SU-DHL-6 (cell line): ENCODE data around the gene RNF182.

Experiments used
- H2AFZ ChIP-seq: fragments of 200-600 bp; sonication (generic); 2 replicates; pipeline ENCODE4 v1.6.1; 2014; ENCODE audit warnings: low read depth, mild to moderate bottlenecking, moderate library complexity, mixed read lengths, antibody characterized with exemption, low read length; ENCODE audit not compliant: severe bottlenecking
- H3F3A ChIP-seq: fragments of 200-600 bp; shearing (Covaris generic); 2 replicates; pipeline ENCODE4 v1.6.0; 2016; ENCODE audit warnings: antibody characterized with exemption, mild to moderate bottlenecking; ENCODE audit not compliant: insufficient read depth
- H3K27ac ChIP-seq: fragments of 200-600 bp; sonication (generic); 2 replicates; pipeline ENCODE4 v1.5.1; 2016; ENCODE audit warnings: low read depth, mild to moderate bottlenecking, low read length, moderate library complexity, mixed read lengths
- H3K27me3 ChIP-seq: fragments of 200-600 bp; sonication (generic), shearing (Covaris generic); 2 replicates; pipeline ENCODE4 v1.6.0; 2014; ENCODE audit warnings: mild to moderate bottlenecking, low read length
- H3K36me3 ChIP-seq: fragments of 200-600 bp; sonication (generic); 2 replicates; pipeline ENCODE4 v1.6.1; 2014; ENCODE audit warnings: mild to moderate bottlenecking, low read length, mixed read lengths
- H3K4me2 ChIP-seq: fragments of 300-600, 200-600 bp; shearing (Covaris generic), sonication (generic); 2 replicates; pipeline ENCODE4 v1.6.0; 2014; ENCODE audit warnings: low read length, low read depth, mild to moderate bottlenecking; ENCODE audit not compliant: poor library complexity, severe bottlenecking
- H3K4me3 ChIP-seq: fragments of 200-600 bp; sonication (generic); 2 replicates; pipeline ENCODE4 v1.5.1; 2014; ENCODE audit warnings: antibody characterized with exemption, low read length, mild to moderate bottlenecking, mixed read lengths; ENCODE audit not compliant: insufficient read depth, poor library complexity, severe bottlenecking
- H3K79me2 ChIP-seq: fragments of 200-600 bp; sonication (generic); 2 replicates; pipeline ENCODE4 v1.6.1; 2014; ENCODE audit warnings: mild to moderate bottlenecking, low read length, moderate library complexity; ENCODE audit not compliant: insufficient read depth
- H3K9ac ChIP-seq: fragments of 200-600 bp; sonication (generic); 2 replicates; pipeline ENCODE4 v1.7.0; 2014; ENCODE audit warnings: mild to moderate bottlenecking, low read length
- H3K9me2 ChIP-seq: fragments of 200-600 bp; sonication (generic); replicated peaks from 2 replicates; pipeline ENCODE4 v1.6.1; 2014; ENCODE audit warnings: low read length; ENCODE audit not compliant: insufficient read depth
- H3K9me3 ChIP-seq: fragments of 200-600 bp; sonication (generic); 2 replicates; pipeline ENCODE4 v1.6.1; 2014; ENCODE audit warnings: low read length, mixed read lengths; ENCODE audit not compliant: insufficient read depth
- H4K20me1 ChIP-seq: fragments of 200-600 bp; sonication (generic); 2 replicates; pipeline ENCODE4 v1.6.1; 2014; ENCODE audit warnings: low read depth, mild to moderate bottlenecking, antibody characterized with exemption, low read length, moderate library complexity, mixed read lengths
- CTCF ChIP-seq: fragments of 200-600 bp; sonication (generic); IDR thresholded peaks from one replicate; pipeline ENCODE4 v1.5.1; 2017; ENCODE audit warnings: antibody characterized with exemption, mild to moderate bottlenecking, low read length, moderate library complexity; ENCODE audit not compliant: insufficient read depth, poor library complexity, severe bottlenecking
- EZH2phosphoT487 ChIP-seq: fragments of 200-600 bp; sonication (generic), shearing (Covaris generic); conservative IDR thresholded peaks from 2 replicates; pipeline ENCODE4 v1.6.1; 2018; ENCODE audit warnings: mild to moderate bottlenecking, antibody characterized with exemption, low read length, moderate library complexity, mixed read lengths

The RNF182 gene

DNA sequence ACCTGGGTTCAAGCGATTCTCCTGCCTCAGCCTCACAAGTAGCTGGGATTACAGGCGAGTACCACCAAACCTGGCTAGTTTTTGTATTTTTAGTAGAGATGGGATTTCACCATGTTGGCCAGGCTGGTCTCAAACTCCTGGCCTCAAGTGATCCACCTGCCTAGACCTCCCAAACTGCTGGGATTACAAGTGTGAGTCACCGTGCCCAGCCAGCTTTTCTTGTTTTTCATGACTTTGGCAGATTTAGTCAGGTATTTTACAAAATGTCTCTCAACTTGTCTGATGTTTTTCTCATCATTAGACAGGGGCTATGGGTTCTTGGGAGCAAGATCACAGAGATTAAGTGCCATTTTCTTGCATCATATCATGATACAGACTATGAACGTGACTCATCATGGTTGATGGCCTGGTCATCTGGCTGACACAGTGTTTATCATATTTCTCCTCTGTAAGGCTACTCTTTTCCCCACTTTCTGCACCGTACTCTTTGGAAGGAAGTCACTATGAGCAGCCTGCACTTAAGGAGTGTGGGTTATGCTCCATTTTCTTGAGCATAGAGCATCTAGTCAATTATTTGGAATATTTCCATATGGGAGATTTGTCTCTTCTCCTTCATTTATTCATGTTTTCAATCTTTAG is 67.8 kb downstream of the RNF182 start:
- Histone ChIP-seq H3K27ac (no peak overlapping the region), H3K79me2 (no peaks in the 10 kb centered on the region), H3K9ac (no peak overlapping the region), H3K4me3 (no peak overlapping the region), H3K9me3 (no peaks in the 10 kb centered on the region), H3F3A (no peaks in the 10 kb centered on the region), H4K20me1 (no peaks in the 10 kb centered on the region), H2AFZ (no peak overlapping the region), H3K4me2 (no peak overlapping the region), H3K9me2 (no peaks in the 10 kb centered on the region), H3K27me3 (0 out of 2 replicates have a peak, but pooled peaks cover 5% of the 10 kb centered on the region), H3K36me3 (no peaks in the 10 kb centered on the region)
- TF ChIP-seq CTCF = no peak
- no peak for TF ChIP-seq EZH2phosphoT487

GRCh38 chr6:13993416-13993815 is 68.7 kb downstream of the RNF182 start:
- 0 out of 2 replicates have a peak, but pooled peaks cover 5% of the 10 kb centered on the region for H3K27me3 ChIP-seq
- no peak overlapping the region for H3K4me2 ChIP-seq
- TF ChIP-seq EZH2phosphoT487 = no peak
- TF ChIP-seq CTCF = no peak
- no peaks in the 10 kb centered on the region for H3F3A ChIP-seq
- no peak overlapping the region for H3K27ac ChIP-seq
- no peaks in the 10 kb centered on the region for H3K9me3 ChIP-seq
- no peaks in the 10 kb centered on the region for H4K20me1 ChIP-seq
- no peak overlapping the region for H2AFZ ChIP-seq
- H3K9ac ChIP-seq = no peak overlapping the region
- H3K4me3 ChIP-seq = no peak overlapping the region
- no peaks in the 10 kb centered on the region for H3K36me3 ChIP-seq
- H3K79me2 ChIP-seq = no peaks in the 10 kb centered on the region
- no peaks in the 10 kb centered on the region for H3K9me2 ChIP-seq

DNA sequence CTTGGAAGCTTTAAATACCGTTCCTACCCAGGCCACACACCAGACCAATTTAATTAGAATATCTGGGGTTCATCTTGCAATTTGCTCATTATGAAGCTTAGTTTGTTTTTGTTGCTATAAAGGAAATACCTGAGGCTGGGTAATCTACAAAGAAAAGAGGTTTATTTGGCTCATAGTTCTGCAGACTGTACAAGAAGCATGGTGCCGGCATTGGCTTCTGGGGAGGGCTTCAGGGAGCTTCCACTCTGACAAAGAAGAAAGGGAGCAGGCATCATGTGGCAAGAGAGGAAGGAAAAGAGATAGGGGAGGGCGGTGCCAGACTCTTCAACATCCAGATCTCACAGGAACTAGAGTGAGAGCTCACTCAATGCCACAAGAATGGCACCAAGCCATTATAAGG is 73.6 kb downstream of the RNF182 start:
- no peak overlapping the region for H3K4me3 ChIP-seq
- H3K79me2 ChIP-seq = no peaks in the 10 kb centered on the region
- H3K36me3 ChIP-seq = no peaks in the 10 kb centered on the region
- no peaks in the 10 kb centered on the region for H3K9me3 ChIP-seq
- H3K27ac ChIP-seq = no peak overlapping the region
- H3K9ac ChIP-seq = no peak overlapping the region
- H4K20me1 ChIP-seq = no peaks in the 10 kb centered on the region
- H3F3A ChIP-seq = no peaks in the 10 kb centered on the region
- no peak overlapping the region for H3K4me2 ChIP-seq
- H3K27me3 ChIP-seq = no peaks in the 10 kb centered on the region
- TF ChIP-seq CTCF (no peak), EZH2phosphoT487 (no peak)
- H3K9me2 ChIP-seq = no peaks in the 10 kb centered on the region
- no peak overlapping the region for H2AFZ ChIP-seq
